ENCODE measurements around the gene CCNC.

The CCNC gene

GRCh38 chr6:99560668-99561067 lies 7.8 kb downstream of the CCNC start (continued):
- TF ChIP-seq ZBTB10 (tag by site-specific recombination; IDR thresholded peaks at IDR 0.05) (no peak), ZNF670 (tag by site-specific recombination; IDR thresholded peaks at IDR 0.05; ENCODE audit: low read depth) (no peak), ZNF623 (tag by site-specific recombination; IDR thresholded peaks at IDR 0.05) (no peak), ZNF404 (tag by site-specific recombination; IDR thresholded peaks at IDR 0.05) (no peak)
- TF ChIP-seq, protein P1, sequence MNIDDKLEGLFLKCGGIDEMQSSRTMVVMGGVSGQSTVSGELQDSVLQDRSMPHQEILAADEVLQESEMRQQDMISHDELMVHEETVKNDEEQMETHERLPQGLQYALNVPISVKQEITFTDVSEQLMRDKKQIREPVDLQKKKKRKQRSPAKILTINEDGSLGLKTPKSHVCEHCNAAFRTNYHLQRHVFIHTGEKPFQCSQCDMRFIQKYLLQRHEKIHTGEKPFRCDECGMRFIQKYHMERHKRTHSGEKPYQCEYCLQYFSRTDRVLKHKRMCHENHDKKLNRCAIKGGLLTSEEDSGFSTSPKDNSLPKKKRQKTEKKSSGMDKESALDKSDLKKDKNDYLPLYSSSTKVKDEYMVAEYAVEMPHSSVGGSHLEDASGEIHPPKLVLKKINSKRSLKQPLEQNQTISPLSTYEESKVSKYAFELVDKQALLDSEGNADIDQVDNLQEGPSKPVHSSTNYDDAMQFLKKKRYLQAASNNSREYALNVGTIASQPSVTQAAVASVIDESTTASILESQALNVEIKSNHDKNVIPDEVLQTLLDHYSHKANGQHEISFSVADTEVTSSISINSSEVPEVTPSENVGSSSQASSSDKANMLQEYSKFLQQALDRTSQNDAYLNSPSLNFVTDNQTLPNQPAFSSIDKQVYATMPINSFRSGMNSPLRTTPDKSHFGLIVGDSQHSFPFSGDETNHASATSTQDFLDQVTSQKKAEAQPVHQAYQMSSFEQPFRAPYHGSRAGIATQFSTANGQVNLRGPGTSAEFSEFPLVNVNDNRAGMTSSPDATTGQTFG (tag by site-specific recombination; IDR thresholded peaks at IDR 0.05; ENCODE audit: borderline replicate concordance): no peak

GRCh38 chr6:99559057-99559456 lies 9.4 kb downstream of the CCNC start:
- TF ChIP-seq ZNF670 (tag by site-specific recombination; IDR thresholded peaks at IDR 0.05; ENCODE audit: low read depth): no peak
- H3K9me3 ChIP-seq (ENCODE audit: control insufficient read depth, insufficient read depth, low read depth, low read length): no peaks in the 10 kb centered on the region
- no peak overlapping the region for H3K4me3 ChIP-seq (ENCODE audit: low read depth, low read length)
- POLR2A ChIA-PET: interaction anchor here (0.7 to 1.9 kb wide), 3 partner anchors 9 to 904 kb away, joined by 3 to 7 read pairs (median 6); partner anchors contain the start of gene CCNC
- H3K36me3 ChIP-seq (ENCODE audit: control insufficient read depth in 2 of 2, insufficient read depth in 1 of 2, low read length in 2 of 2): peaks cover 54 to 67% of the 10 kb centered on the region in 2 experiments
- CTCF ChIA-PET: no interaction called here
- no peak overlapping the region for H3K27ac ChIP-seq (ENCODE audit: extremely low read depth, low read depth, low read length)
- no peaks in the 10 kb centered on the region for H3K4me1 ChIP-seq (ENCODE audit: control insufficient read depth, insufficient read depth, low read length)

- H3K4me1 ChIP-seq (ENCODE audit: control insufficient read depth, insufficient read depth, low read length): no peaks in the 10 kb centered on the region
- H3K9me3 ChIP-seq (ENCODE audit: control insufficient read depth, insufficient read depth, low read depth, low read length): no peaks in the 10 kb centered on the region
- no peak overlapping the region for H3K4me3 ChIP-seq (ENCODE audit: low read depth, low read length)
- H3K36me3 ChIP-seq (ENCODE audit: control insufficient read depth in 2 of 2, insufficient read depth in 1 of 2, low read length in 2 of 2): peaks cover 73 to 85% of the 10 kb centered on the region in 2 experiments
- CTCF ChIA-PET: interaction anchor here (1.2 kb wide), 1 partner anchor 8 kb away, joined by 4 read pairs; no protein-coding TSS in a partner anchor
- POLR2A ChIA-PET: interaction anchor here (1.1 kb wide), 1 partner anchor 15 kb away, joined by 3 read pairs; the partner anchor contains the start of gene CCNC
- H3K27ac ChIP-seq (ENCODE audit: extremely low read depth, low read depth, low read length): no peak overlapping the region
- no peak for TF ChIP-seq ZNF2 (tag by site-specific recombination; IDR thresholded peaks at IDR 0.05)
- TF ChIP-seq ZNF175 (tag by site-specific recombination; IDR thresholded peaks at IDR 0.05): no peak
Measured at GRCh38 chr6:99553888-99554287, 14.6 kb downstream of the CCNC start.

GRCh38 chr6:99550046-99550748 lies 18.3 kb downstream of the CCNC start:
- ChIA-PET POLR2A (interaction anchor here (1.5 kb wide), 1 partner anchor 18 kb away, joined by 6 read pairs; the partner anchor contains the start of gene CCNC), CTCF (interaction anchor here (1.1 kb wide), 1 partner anchor 10 kb away, joined by 3 read pairs; no protein-coding TSS in a partner anchor)
- TF ChIP-seq ZNF544 (tag by site-specific recombination; IDR thresholded peaks at IDR 0.05) (no peak), ZNF248 (tag by site-specific recombination; IDR thresholded peaks at IDR 0.05) (no peak), RBAK (tag by site-specific recombination; IDR thresholded peaks at IDR 0.05) (no peak), ZNF677 (tag by site-specific recombination; IDR thresholded peaks at IDR 0.05) (no peak), SCRT2 (tag by site-specific recombination; IDR thresholded peaks at IDR 0.05) (peak; percentile 70)
- TF ChIP-seq, protein P2, sequence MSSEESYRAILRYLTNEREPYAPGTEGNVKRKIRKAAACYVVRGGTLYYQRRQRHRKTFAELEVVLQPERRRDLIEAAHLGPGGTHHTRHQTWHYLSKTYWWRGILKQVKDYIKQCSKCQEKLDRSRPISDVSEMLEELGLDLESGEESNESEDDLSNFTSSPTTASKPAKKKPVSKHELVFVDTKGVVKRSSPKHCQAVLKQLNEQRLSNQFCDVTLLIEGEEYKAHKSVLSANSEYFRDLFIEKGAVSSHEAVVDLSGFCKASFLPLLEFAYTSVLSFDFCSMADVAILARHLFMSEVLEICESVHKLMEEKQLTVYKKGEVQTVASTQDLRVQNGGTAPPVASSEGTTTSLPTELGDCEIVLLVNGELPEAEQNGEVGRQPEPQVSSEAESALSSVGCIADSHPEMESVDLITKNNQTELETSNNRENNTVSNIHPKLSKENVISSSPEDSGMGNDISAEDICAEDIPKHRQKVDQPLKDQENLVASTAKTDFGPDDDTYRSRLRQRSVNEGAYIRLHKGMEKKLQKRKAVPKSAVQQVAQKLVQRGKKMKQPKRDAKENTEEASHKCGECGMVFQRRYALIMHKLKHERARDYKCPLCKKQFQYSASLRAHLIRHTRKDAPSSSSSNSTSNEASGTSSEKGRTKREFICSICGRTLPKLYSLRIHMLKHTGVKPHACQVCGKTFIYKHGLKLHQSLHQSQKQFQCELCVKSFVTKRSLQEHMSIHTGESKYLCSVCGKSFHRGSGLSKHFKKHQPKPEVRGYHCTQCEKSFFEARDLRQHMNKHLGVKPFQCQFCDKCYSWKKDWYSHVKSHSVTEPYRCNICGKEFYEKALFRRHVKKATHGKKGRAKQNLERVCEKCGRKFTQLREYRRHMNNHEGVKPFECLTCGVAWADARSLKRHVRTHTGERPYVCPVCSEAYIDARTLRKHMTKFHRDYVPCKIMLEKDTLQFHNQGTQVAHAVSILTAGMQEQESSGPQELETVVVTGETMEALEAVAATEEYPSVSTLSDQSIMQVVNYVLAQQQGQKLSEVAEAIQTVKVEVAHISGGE (tag by site-specific recombination; conservative IDR thresholded peaks at IDR 0.05; ENCODE audit: low read depth): no peak
- no peak overlapping the region for H3K27ac ChIP-seq (ENCODE audit: extremely low read depth, low read depth, low read length)
- H3K9me3 ChIP-seq (ENCODE audit: control insufficient read depth, insufficient read depth, low read depth, low read length): no peaks in the 10 kb centered on the region
- H3K36me3 ChIP-seq (ENCODE audit: control insufficient read depth in 2 of 2, insufficient read depth in 1 of 2, low read length in 2 of 2): peaks cover 58 to 87% of the 10 kb centered on the region in 2 experiments
- no peak overlapping the region for H3K4me3 ChIP-seq (ENCODE audit: low read depth, low read length)
- H3K4me1 ChIP-seq (ENCODE audit: control insufficient read depth, insufficient read depth, low read length): no peaks in the 10 kb centered on the region

All from HEK293 (cell line).